Measurements from ENCODE around the gene NACA2. TPM values are rescaled to one million over a fixed set of nuclear protein-coding genes. Genes with fewer than 3 reads are reported as not detected.
A peak's percentile ranks its signal among the peaks of the same experiment; 100 is the strongest.

The NACA2 gene
- total and polyA plus RNA-seq, 2 of the 13 experiments (the other 11 are each of a cell fraction or from before 2014, with no cell fraction given) = 0.21 TPM; not detected in 1

DNA sequence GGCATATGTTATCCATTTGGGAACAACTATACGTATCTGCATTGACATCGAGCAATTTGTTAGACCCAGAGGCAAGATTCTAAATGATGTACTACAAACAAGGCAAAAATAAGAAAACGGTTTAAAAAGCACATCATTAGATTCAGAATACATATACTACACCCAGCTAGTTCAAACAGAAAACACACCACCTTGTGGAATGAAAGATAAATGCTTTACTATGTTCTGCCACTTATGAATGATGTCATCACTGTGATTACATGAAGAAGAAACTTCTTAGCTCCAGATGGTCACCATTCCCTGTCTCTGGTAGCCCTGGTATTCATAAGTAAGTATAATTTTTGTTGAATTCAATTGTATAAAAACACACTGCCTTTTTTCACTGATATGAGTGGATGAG, 7.8 kb downstream of the NACA2 start (continued):
- TF ChIP-seq, protein P1, sequence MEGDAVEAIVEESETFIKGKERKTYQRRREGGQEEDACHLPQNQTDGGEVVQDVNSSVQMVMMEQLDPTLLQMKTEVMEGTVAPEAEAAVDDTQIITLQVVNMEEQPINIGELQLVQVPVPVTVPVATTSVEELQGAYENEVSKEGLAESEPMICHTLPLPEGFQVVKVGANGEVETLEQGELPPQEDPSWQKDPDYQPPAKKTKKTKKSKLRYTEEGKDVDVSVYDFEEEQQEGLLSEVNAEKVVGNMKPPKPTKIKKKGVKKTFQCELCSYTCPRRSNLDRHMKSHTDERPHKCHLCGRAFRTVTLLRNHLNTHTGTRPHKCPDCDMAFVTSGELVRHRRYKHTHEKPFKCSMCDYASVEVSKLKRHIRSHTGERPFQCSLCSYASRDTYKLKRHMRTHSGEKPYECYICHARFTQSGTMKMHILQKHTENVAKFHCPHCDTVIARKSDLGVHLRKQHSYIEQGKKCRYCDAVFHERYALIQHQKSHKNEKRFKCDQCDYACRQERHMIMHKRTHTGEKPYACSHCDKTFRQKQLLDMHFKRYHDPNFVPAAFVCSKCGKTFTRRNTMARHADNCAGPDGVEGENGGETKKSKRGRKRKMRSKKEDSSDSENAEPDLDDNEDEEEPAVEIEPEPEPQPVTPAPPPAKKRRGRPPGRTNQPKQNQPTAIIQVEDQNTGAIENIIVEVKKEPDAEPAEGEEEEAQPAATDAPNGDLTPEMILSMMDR (CRISPR knock-in tag; IDR thresholded peaks at IDR 0.05) = peak; percentile 55
- TF ChIP-seq ZBTB21 (CRISPR knock-in tag; IDR thresholded peaks at IDR 0.05) = peak; percentile 72; the same call in 1 of the 2 replicates
- no peak for TF ChIP-seq MYC (CRISPR knock-in tag; IDR thresholded peaks at IDR 0.05; ENCODE audit: borderline replicate concordance)
- no peak for TF ChIP-seq ZNF772 (CRISPR knock-in tag; IDR thresholded peaks at IDR 0.05)
- TF ChIP-seq JUN (CRISPR knock-in tag; IDR thresholded peaks at IDR 0.05) = no peak
- TF ChIP-seq, protein P2, sequence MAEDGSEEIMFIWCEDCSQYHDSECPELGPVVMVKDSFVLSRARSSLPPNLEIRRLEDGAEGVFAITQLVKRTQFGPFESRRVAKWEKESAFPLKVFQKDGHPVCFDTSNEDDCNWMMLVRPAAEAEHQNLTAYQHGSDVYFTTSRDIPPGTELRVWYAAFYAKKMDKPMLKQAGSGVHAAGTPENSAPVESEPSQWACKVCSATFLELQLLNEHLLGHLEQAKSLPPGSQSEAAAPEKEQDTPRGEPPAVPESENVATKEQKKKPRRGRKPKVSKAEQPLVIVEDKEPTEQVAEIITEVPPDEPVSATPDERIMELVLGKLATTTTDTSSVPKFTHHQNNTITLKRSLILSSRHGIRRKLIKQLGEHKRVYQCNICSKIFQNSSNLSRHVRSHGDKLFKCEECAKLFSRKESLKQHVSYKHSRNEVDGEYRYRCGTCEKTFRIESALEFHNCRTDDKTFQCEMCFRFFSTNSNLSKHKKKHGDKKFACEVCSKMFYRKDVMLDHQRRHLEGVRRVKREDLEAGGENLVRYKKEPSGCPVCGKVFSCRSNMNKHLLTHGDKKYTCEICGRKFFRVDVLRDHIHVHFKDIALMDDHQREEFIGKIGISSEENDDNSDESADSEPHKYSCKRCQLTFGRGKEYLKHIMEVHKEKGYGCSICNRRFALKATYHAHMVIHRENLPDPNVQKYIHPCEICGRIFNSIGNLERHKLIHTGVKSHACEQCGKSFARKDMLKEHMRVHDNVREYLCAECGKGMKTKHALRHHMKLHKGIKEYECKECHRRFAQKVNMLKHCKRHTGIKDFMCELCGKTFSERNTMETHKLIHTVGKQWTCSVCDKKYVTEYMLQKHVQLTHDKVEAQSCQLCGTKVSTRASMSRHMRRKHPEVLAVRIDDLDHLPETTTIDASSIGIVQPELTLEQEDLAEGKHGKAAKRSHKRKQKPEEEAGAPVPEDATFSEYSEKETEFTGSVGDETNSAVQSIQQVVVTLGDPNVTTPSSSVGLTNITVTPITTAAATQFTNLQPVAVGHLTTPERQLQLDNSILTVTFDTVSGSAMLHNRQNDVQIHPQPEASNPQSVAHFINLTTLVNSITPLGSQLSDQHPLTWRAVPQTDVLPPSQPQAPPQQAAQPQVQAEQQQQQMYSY (CRISPR knock-in tag; IDR thresholded peaks at IDR 0.05) = no peak
- TF ChIP-seq, protein P3, sequence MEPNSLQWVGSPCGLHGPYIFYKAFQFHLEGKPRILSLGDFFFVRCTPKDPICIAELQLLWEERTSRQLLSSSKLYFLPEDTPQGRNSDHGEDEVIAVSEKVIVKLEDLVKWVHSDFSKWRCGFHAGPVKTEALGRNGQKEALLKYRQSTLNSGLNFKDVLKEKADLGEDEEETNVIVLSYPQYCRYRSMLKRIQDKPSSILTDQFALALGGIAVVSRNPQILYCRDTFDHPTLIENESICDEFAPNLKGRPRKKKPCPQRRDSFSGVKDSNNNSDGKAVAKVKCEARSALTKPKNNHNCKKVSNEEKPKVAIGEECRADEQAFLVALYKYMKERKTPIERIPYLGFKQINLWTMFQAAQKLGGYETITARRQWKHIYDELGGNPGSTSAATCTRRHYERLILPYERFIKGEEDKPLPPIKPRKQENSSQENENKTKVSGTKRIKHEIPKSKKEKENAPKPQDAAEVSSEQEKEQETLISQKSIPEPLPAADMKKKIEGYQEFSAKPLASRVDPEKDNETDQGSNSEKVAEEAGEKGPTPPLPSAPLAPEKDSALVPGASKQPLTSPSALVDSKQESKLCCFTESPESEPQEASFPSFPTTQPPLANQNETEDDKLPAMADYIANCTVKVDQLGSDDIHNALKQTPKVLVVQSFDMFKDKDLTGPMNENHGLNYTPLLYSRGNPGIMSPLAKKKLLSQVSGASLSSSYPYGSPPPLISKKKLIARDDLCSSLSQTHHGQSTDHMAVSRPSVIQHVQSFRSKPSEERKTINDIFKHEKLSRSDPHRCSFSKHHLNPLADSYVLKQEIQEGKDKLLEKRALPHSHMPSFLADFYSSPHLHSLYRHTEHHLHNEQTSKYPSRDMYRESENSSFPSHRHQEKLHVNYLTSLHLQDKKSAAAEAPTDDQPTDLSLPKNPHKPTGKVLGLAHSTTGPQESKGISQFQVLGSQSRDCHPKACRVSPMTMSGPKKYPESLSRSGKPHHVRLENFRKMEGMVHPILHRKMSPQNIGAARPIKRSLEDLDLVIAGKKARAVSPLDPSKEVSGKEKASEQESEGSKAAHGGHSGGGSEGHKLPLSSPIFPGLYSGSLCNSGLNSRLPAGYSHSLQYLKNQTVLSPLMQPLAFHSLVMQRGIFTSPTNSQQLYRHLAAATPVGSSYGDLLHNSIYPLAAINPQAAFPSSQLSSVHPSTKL (CRISPR knock-in tag; IDR thresholded peaks at IDR 0.05) = 0 out of 2 replicates have a peak, but pooled peaks have one; percentile 13
- TF ChIP-seq HOXA9 (CRISPR knock-in tag; IDR thresholded peaks at IDR 0.05; ENCODE audit: borderline replicate concordance) = no peak
- TF ChIP-seq TFE3 (CRISPR knock-in tag; IDR thresholded peaks at IDR 0.05) = no peak
- TF ChIP-seq, protein P4, sequence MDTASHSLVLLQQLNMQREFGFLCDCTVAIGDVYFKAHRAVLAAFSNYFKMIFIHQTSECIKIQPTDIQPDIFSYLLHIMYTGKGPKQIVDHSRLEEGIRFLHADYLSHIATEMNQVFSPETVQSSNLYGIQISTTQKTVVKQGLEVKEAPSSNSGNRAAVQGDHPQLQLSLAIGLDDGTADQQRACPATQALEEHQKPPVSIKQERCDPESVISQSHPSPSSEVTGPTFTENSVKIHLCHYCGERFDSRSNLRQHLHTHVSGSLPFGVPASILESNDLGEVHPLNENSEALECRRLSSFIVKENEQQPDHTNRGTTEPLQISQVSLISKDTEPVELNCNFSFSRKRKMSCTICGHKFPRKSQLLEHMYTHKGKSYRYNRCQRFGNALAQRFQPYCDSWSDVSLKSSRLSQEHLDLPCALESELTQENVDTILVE (CRISPR knock-in tag; IDR thresholded peaks at IDR 0.05) = peak; percentile 31; the same call in 1 of the 2 replicates
- TF ChIP-seq ZZZ3 (CRISPR knock-in tag; IDR thresholded peaks at IDR 0.05; ENCODE audit: borderline replicate concordance) = no peak
- TF ChIP-seq, protein P5, sequence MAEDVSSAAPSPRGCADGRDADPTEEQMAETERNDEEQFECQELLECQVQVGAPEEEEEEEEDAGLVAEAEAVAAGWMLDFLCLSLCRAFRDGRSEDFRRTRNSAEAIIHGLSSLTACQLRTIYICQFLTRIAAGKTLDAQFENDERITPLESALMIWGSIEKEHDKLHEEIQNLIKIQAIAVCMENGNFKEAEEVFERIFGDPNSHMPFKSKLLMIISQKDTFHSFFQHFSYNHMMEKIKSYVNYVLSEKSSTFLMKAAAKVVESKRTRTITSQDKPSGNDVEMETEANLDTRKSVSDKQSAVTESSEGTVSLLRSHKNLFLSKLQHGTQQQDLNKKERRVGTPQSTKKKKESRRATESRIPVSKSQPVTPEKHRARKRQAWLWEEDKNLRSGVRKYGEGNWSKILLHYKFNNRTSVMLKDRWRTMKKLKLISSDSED (CRISPR knock-in tag; IDR thresholded peaks at IDR 0.05) = no peak
- TF ChIP-seq, protein P6, sequence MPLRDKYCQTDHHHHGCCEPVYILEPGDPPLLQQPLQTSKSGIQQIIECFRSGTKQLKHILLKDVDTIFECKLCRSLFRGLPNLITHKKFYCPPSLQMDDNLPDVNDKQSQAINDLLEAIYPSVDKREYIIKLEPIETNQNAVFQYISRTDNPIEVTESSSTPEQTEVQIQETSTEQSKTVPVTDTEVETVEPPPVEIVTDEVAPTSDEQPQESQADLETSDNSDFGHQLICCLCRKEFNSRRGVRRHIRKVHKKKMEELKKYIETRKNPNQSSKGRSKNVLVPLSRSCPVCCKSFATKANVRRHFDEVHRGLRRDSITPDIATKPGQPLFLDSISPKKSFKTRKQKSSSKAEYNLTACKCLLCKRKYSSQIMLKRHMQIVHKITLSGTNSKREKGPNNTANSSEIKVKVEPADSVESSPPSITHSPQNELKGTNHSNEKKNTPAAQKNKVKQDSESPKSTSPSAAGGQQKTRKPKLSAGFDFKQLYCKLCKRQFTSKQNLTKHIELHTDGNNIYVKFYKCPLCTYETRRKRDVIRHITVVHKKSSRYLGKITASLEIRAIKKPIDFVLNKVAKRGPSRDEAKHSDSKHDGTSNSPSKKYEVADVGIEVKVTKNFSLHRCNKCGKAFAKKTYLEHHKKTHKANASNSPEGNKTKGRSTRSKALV (CRISPR knock-in tag; IDR thresholded peaks at IDR 0.05) = no peak

All from HepG2 (cell line).